ENCODE results near the gene CDH12. TPM values are rescaled to one million over a fixed set of nuclear protein-coding genes. Genes with fewer than 3 reads are reported as not detected.

CDH12 gene
- total and polyA plus RNA-seq, 10 of the 15 experiments (the other 5 are each of a cell fraction or from before 2014, with no cell fraction given), result 0.03 to 0.16 TPM; not detected in 8

GRCh38 chr5:21880164-21880563 is 973.0 kb downstream of the CDH12 start:
- ChIA-PET POLR2A (no interaction called here), RAD21 (ENCODE audit: unreplicated experiment) (no interaction called here), SMC1A (ENCODE audit: uncharacterized antibody, unreplicated experiment) (interaction anchor here (0.6 kb wide), 1 partner anchor 66 kb away, joined by 4 read pairs; no protein-coding TSS in a partner anchor), CTCF (interaction anchor here (1.2 kb wide), 1 partner anchor 9 kb away, joined by 3 read pairs; no protein-coding TSS in a partner anchor)
- TF ChIP-seq NFXL1 (IDR thresholded peaks at IDR 0.05; ENCODE audit: borderline replicate concordance) (no peak), NFYB (IDR thresholded peaks at IDR 0.05; ENCODE audit: insufficient read depth, low read depth, low read length) (no peak), CBX3 (IDR thresholded peaks at IDR 0.05; ENCODE audit: borderline replicate concordance, low read depth) (no peak), SIN3A (IDR thresholded peaks at IDR 0.05; ENCODE audit: low read depth, low read length) (no peak), POU2F2 (IDR thresholded peaks at IDR 0.05; ENCODE audit: borderline replicate concordance, low read depth, low read length) (no peak), YY1 (IDR thresholded peaks at IDR 0.05; ENCODE audit: low read depth, low read length) (no peak), ZBTB11 (CRISPR knock-in tag; IDR thresholded peaks at IDR 0.05) (no peak), RFX5 (IDR thresholded peaks at IDR 0.05; ENCODE audit: low read depth, low read length) (no peak), SP1 (IDR thresholded peaks at IDR 0.05; ENCODE audit: low read depth, low read length) (no peak), KLF5 (IDR thresholded peaks at IDR 0.05; ENCODE audit: partially characterized antibody) (no peak), GATAD2B (conservative IDR thresholded peaks at IDR 0.05; ENCODE audit: low read depth) (no peak), NKRF (conservative IDR thresholded peaks at IDR 0.05) (no peak), SMC3 (IDR thresholded peaks at IDR 0.05; ENCODE audit: borderline replicate concordance, low read length) (no peak), NR2C1 (IDR thresholded peaks at IDR 0.05) (no peak), CBX5 (IDR thresholded peaks at IDR 0.05; ENCODE audit: low read depth) (no peak), BCL3 (IDR thresholded peaks at IDR 0.05; ENCODE audit: borderline replicate concordance, insufficient read depth, low read depth, low read length, poor library complexity, severe bottlenecking) (no peak)
- Histone ChIP-seq H3K36me3 (ENCODE audit: control insufficient read depth in 2 of 2, insufficient read depth in 2 of 2, low read length in 1 of 2) (no peaks in the 10 kb centered on the region), H3K27me3 (replicated peaks in 1 of 2; ENCODE audit: control insufficient read depth in 2 of 2, insufficient read depth in 2 of 2, low read length in 1 of 2) (no peaks in the 10 kb centered on the region), H3K9ac (ENCODE audit: control insufficient read depth, insufficient read depth, low read length) (no peak overlapping the region), H4K20me1 (ENCODE audit: control insufficient read depth, insufficient read depth) (no peaks in the 10 kb centered on the region), H3K4me1 (ENCODE audit: control insufficient read depth, insufficient read depth, low read length) (no peaks in the 10 kb centered on the region), H3K9me3 (replicated peaks; ENCODE audit: control insufficient read depth, insufficient read depth, low read length) (no peaks in the 10 kb centered on the region), H3K27ac (ENCODE audit: control insufficient read depth, insufficient read depth) (no peak overlapping the region), H3K4me2 (ENCODE audit: control insufficient read depth, insufficient read depth) (no peak overlapping the region), H2AFZ (ENCODE audit: control insufficient read depth, low read depth, low read length) (no peak overlapping the region), H3K79me2 (ENCODE audit: control insufficient read depth, insufficient read depth, low read length) (no peaks in the 10 kb centered on the region), H3K4me3 (no peak overlapping the region)
- 38% methylated on average over 2 of the region's 2 CpGs for WGBS (ENCODE audit: insufficient coverage, insufficient replicate concordance, low lambda C conversion rate, missing lambda C conversion rate)
- no TSS peak for BruUV-seq (replicated peaks)
- in situ Hi-C loops (cut with MboI) (no loop called here), intact Hi-C loops (cut with micrococcal nuclease; ENCODE audit: unreplicated experiment) (no loop called here)
- DNase-seq (ENCODE audit: low read depth, low spot score) (no peak), ATAC-seq (no peak), FAIRE-seq (no peak)

Measured in GM12878 (cell line).